Thyroid gland (tissue), 4 donors: Measurements from ENCODE around the gene TRAP1.

Experiments
- POLR2A ChIP-seq, 2 donors: fragments of 450-650 bp; IDR thresholded peaks; one replicate each; pipeline ENCODE4 v1.6.1; 2017; ENCODE audit warnings: antibody characterized with exemption in 2 of 2, mild to moderate bottlenecking in 2 of 2, moderate library complexity in 1 of 2
- TF ChIP-seq, protein P1 (sequence below), 6 experiments: fragments of 200-600 bp in 3 of 6; fragments of 450-650 bp in 3 of 6; sonication (generic) in 3 of 6; IDR thresholded peaks; one replicate each; pipeline ENCODE4 v1.5.1; 2016 to 2019; ENCODE audit warnings: antibody characterized with exemption in 6 of 6, mild to moderate bottlenecking in 2 of 6, inconsistent platforms in 1 of 6, moderate library complexity in 1 of 6

GRCh38 chr16:3744018-3744417 is 26.7 kb upstream of the TRAP1 start:
- TF ChIP-seq, protein P1, sequence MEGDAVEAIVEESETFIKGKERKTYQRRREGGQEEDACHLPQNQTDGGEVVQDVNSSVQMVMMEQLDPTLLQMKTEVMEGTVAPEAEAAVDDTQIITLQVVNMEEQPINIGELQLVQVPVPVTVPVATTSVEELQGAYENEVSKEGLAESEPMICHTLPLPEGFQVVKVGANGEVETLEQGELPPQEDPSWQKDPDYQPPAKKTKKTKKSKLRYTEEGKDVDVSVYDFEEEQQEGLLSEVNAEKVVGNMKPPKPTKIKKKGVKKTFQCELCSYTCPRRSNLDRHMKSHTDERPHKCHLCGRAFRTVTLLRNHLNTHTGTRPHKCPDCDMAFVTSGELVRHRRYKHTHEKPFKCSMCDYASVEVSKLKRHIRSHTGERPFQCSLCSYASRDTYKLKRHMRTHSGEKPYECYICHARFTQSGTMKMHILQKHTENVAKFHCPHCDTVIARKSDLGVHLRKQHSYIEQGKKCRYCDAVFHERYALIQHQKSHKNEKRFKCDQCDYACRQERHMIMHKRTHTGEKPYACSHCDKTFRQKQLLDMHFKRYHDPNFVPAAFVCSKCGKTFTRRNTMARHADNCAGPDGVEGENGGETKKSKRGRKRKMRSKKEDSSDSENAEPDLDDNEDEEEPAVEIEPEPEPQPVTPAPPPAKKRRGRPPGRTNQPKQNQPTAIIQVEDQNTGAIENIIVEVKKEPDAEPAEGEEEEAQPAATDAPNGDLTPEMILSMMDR (IDR thresholded peaks at IDR 0.05): no peak
- no peak for TF ChIP-seq POLR2A (IDR thresholded peaks at IDR 0.05)
